OCI-LY3 (cell line): ENCODE measurements around the gene BOC.

Experiments
- H2AFZ ChIP-seq: fragments of 200-600, 300-600 bp; shearing (Covaris generic); 2 replicates; pipeline ENCODE4 v1.6.0; 2014; ENCODE audit warnings: antibody characterized with exemption, low read depth, low read length
- H3K27ac ChIP-seq: fragments of 200-600, 300-600 bp; sonication (generic); 2 replicates; pipeline ENCODE4 v1.5.1; 2014; ENCODE audit warnings: mild to moderate bottlenecking, low read length, moderate library complexity, mixed read lengths
- H3K27me3 ChIP-seq: fragments of 200-600, 300-600 bp; sonication (generic); 2 replicates; pipeline ENCODE4 v1.6.1; 2014; ENCODE audit warnings: low read depth, low read length, mixed read lengths
- H3K36me3 ChIP-seq: fragments of 200-600, 300-600 bp; sonication (generic); replicated peaks from 2 replicates; pipeline ENCODE3; 2014; ENCODE audit warnings: low read depth, low read length, mixed read lengths
- H3K4me1 ChIP-seq: fragments of 300-600, 200-600 bp; sonication (generic); 2 replicates; pipeline ENCODE4 v1.6.1; 2014; ENCODE audit warnings: low read length, mixed read lengths
- H3K4me2 ChIP-seq: fragments of 200-600, 300-600 bp; sonication (generic); 2 replicates; pipeline ENCODE4 v1.6.1; 2014; ENCODE audit warnings: low read length, mixed read lengths
- H3K4me3 ChIP-seq: fragments of 300-600, 200-600 bp; sonication (generic); 2 replicates; pipeline ENCODE4 v1.5.1; 2014; ENCODE audit warnings: antibody characterized with exemption, mild to moderate bottlenecking, low read length, moderate library complexity
- H3K79me2 ChIP-seq: fragments of 300-600, 200-600 bp; shearing (Covaris generic); 2 replicates; pipeline ENCODE4 v1.6.1; 2014; ENCODE audit warnings: mild to moderate bottlenecking, low read length, mixed read lengths
- H3K9ac ChIP-seq: fragments of 300-600, 200-600 bp; shearing (Covaris generic); 2 replicates; pipeline ENCODE4 v1.6.0; 2014; ENCODE audit warnings: mild to moderate bottlenecking, low read length, moderate library complexity
- H3K9me3 ChIP-seq: fragments of 200-600, 300-600 bp; shearing (Covaris generic); 2 replicates; pipeline ENCODE4 v1.6.1; 2014; ENCODE audit warnings: low read length, mixed read lengths; ENCODE audit not compliant: insufficient read depth
- H4K20me1 ChIP-seq: fragments of 200-600, 300-600 bp; sonication (generic); 2 replicates; pipeline ENCODE4 v1.6.1; 2016; ENCODE audit warnings: low read length, mixed read lengths; ENCODE audit not compliant: insufficient read depth
- EZH2phosphoT487 ChIP-seq: fragments of 200-600 bp; shearing (Covaris generic); IDR thresholded peaks from 2 replicates; pipeline ENCODE4 v1.6.1; 2018; ENCODE audit warnings: antibody characterized with exemption, mixed run types, low read depth
- TF ChIP-seq, protein P1 (sequence below): fragments of 200-600, 300-600 bp; sonication (generic); IDR thresholded peaks from 2 replicates; pipeline ENCODE4 v1.5.1; 2014; ENCODE audit warnings: antibody characterized with exemption, low read length, low read depth

Gene BOC

DNA sequence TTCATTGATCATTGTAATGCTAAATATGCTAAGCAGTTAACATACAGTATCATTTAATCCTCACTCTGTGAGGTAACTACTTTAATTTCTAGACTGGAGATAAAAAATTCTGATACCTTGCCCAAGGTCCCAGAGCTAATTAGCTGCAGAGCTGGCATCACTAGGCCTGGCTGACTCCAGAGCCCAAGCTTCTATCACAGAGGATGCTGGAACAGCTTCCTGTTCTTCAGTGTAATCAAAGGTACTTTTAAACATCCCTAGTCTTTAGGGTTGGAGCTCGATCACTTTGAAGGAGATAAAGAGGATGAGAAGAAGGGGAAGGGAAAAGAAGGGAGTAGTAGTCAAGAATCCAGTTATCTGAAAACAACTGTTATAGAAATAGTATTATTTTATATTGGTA is 37.1 kb upstream of the BOC start:
- no peaks in the 10 kb centered on the region for H3K79me2 ChIP-seq
- H2AFZ ChIP-seq: no peak overlapping the region
- no peak overlapping the region for H3K4me2 ChIP-seq
- H3K4me1 ChIP-seq: no peaks in the 10 kb centered on the region
- H4K20me1 ChIP-seq: no peaks in the 10 kb centered on the region
- H3K36me3 ChIP-seq: no peaks in the 10 kb centered on the region
- H3K9me3 ChIP-seq: no peaks in the 10 kb centered on the region; the same call in 1 of the 2 replicates
- peaks cover 3% of the 10 kb centered on the region; the same call in 1 of the 2 replicates for H3K27me3 ChIP-seq
- H3K4me3 ChIP-seq: no peak overlapping the region
- no peak for TF ChIP-seq EZH2phosphoT487
- TF ChIP-seq, protein P1, sequence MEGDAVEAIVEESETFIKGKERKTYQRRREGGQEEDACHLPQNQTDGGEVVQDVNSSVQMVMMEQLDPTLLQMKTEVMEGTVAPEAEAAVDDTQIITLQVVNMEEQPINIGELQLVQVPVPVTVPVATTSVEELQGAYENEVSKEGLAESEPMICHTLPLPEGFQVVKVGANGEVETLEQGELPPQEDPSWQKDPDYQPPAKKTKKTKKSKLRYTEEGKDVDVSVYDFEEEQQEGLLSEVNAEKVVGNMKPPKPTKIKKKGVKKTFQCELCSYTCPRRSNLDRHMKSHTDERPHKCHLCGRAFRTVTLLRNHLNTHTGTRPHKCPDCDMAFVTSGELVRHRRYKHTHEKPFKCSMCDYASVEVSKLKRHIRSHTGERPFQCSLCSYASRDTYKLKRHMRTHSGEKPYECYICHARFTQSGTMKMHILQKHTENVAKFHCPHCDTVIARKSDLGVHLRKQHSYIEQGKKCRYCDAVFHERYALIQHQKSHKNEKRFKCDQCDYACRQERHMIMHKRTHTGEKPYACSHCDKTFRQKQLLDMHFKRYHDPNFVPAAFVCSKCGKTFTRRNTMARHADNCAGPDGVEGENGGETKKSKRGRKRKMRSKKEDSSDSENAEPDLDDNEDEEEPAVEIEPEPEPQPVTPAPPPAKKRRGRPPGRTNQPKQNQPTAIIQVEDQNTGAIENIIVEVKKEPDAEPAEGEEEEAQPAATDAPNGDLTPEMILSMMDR: no peak
- no peak overlapping the region for H3K27ac ChIP-seq
- H3K9ac ChIP-seq: no peak overlapping the region

DNA sequence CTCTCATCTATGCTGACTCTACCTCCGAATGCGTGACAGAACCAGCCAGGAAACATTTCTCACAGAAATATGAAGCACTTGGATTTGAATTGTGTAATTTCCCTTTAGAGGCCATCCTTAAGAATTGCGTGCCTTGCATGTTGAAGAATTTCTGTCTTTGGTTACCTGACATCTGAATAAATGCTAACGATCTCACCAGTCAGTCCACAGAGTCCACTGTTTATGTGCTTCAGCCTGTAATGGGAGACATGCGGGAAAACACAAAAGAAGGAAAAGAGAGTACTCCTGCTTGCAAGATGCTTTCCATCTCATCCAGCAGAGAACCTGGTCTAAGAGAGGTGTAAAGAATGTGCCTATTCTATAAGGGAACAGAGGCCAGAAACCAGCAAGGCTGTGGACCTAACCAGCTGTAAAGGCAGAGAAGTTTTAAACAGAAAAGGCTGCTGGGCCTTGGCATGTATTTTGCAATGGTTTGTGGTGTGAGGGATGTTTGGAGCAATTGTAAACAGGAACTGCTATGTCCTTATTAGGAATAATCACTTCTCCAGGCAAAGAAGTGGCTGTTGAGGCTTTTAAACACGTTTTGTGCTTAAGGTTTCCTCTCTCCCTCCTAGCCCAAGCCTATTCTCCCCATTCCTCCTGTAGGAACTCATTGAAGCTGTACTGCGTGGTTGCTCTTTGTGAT is 36.4 kb upstream of the BOC start:
- Histone ChIP-seq H4K20me1 (no peaks in the 10 kb centered on the region), H3K27ac (no peak overlapping the region), H3K4me1 (no peaks in the 10 kb centered on the region), H3K9ac (no peak overlapping the region), H3K36me3 (no peaks in the 10 kb centered on the region), H3K9me3 (no peaks in the 10 kb centered on the region; the same call in 1 of the 2 replicates), H2AFZ (no peak overlapping the region), H3K4me2 (no peak overlapping the region), H3K27me3 (peaks cover 3% of the 10 kb centered on the region; the same call in 1 of the 2 replicates), H3K4me3 (no peak overlapping the region), H3K79me2 (no peaks in the 10 kb centered on the region)
- TF ChIP-seq EZH2phosphoT487: no peak
- TF ChIP-seq, protein P1: no peak

DNA sequence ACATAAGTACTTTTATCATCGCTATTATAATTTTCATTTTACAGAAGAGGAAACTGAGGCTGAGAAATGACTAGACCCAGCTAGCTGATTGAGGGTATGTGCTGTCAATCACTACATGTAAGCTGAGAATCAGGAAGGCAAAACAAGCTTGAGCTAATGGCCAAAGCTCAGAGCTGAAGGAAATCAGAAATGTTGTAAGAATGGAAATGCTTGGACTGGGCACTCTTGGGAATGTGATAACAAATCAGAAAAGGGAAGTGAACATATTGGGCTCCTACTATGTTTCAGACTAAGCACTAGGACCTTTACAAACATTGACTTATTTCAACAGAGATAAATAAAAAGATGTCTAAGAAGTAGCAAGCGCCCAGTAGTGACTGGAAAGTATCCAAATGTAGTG is 33.8 kb upstream of the BOC start:
- Histone ChIP-seq H3K4me3 (no peak overlapping the region), H2AFZ (no peak overlapping the region), H3K79me2 (no peaks in the 10 kb centered on the region), H4K20me1 (no peaks in the 10 kb centered on the region), H3K27ac (no peak overlapping the region), H3K4me2 (no peak overlapping the region), H3K9ac (no peak overlapping the region), H3K36me3 (no peaks in the 10 kb centered on the region), H3K9me3 (no peaks in the 10 kb centered on the region; the same call in 1 of the 2 replicates), H3K4me1 (no peaks in the 10 kb centered on the region), H3K27me3 (peaks cover 3% of the 10 kb centered on the region; the same call in 1 of the 2 replicates)
- TF ChIP-seq, protein P1: no peak
- TF ChIP-seq EZH2phosphoT487: no peak

DNA sequence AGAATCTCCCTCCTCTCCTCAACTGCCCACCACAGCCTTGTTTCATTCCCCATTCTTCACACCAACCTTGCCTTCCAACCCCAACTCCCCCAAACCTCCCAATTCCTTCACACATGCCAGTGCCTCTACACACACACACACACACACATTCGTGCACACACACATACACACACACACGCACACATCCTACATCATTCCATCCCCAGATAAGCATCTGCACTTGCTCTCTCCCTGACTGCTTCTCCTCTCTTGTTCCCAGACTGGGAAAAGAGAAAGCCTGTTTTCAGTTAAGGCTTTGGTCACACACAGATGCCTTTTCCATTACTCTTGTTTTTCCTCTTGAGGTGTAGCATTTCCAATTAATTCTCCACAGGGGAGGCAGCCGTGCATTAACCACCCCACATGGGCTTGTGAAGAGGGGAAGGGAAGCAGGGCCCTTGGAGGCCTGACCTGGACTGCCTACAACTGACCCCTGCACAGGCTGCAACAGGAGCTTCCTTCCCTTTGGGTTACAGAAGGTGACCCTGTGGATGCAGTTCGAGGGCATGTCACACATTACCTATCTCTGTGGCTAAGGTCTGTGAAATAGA is 32.0 kb upstream of the BOC start:
- no peaks in the 10 kb centered on the region for H3K4me1 ChIP-seq
- no peak overlapping the region for H3K9ac ChIP-seq
- no peak overlapping the region for H3K27ac ChIP-seq
- H4K20me1 ChIP-seq: no peaks in the 10 kb centered on the region
- H3K36me3 ChIP-seq: no peaks in the 10 kb centered on the region
- H3K4me3 ChIP-seq: no peak overlapping the region
- no peak overlapping the region for H2AFZ ChIP-seq
- no peaks in the 10 kb centered on the region for H3K79me2 ChIP-seq
- peaks cover 3% of the 10 kb centered on the region; the same call in 1 of the 2 replicates for H3K27me3 ChIP-seq
- H3K9me3 ChIP-seq: no peaks in the 10 kb centered on the region; the same call in 1 of the 2 replicates
- no peak overlapping the region for H3K4me2 ChIP-seq
- TF ChIP-seq, protein P1: no peak
- TF ChIP-seq EZH2phosphoT487: no peak
